Glutamatergic neuron (in vitro differentiated cells): ENCODE measurements around the gene FPR3. TPM values are rescaled to one million over a fixed set of nuclear protein-coding genes. Genes with fewer than 3 reads are reported as not detected.

Experiments
- total RNA-seq: library from RNA; stranded (reverse); fragmentation: NEBNext Ultra II Directional; extraction: Animal tissue kit (Norgen Biotek cat#: 25700); gene quantifications from one replicate; pipeline ENCODE4 v1.2.1, GENCODE V29; 2021; ENCODE audit not compliant: unreplicated experiment

FPR3 gene
- total RNA-seq, 1 donor from 2014 or later: not detected

Other genes with a start within 250 kb of the FPR3 start
- 12.4 TPM for gene ZNF175, start 223.9 kb upstream of the FPR3 start, total RNA-seq
- not detected for gene SIGLEC5, start 164.8 kb upstream of the FPR3 start, total RNA-seq
- gene SIGLEC14, start 148.3 kb upstream of the FPR3 start, total RNA-seq: not detected
- gene SPACA6, start 101.8 kb upstream of the FPR3 start, total RNA-seq: 27.2 TPM
- 4.4 TPM for gene HAS1, start 71.2 kb upstream of the FPR3 start, total RNA-seq
- gene FPR1, start 43.3 kb upstream of the FPR3 start, total RNA-seq: not detected
- not detected for gene FPR2, start 34.0 kb upstream of the FPR3 start, total RNA-seq
- 14.3 TPM for gene ZNF577, start 92.8 kb downstream of the FPR3 start, total RNA-seq
- 19.2 TPM for gene ZNF649, start 109.9 kb downstream of the FPR3 start, total RNA-seq
- gene ZNF613, start 132.3 kb downstream of the FPR3 start, total RNA-seq: 11.1 TPM
- gene ZNF350, start 191.7 kb downstream of the FPR3 start, total RNA-seq: 9.7 TPM
- gene ZNF615, start 213.1 kb downstream of the FPR3 start, total RNA-seq: 12.3 TPM
- gene ZNF614, start 233.2 kb downstream of the FPR3 start, total RNA-seq: 7.1 TPM